ENCODE data around the gene STARD13.
"Not testable (repeated sequence)": the region's sequence is repeated elsewhere in the genome, so short reads cannot be mapped to it uniquely, and the experiment has no call there.

STARD13 gene

DNA sequence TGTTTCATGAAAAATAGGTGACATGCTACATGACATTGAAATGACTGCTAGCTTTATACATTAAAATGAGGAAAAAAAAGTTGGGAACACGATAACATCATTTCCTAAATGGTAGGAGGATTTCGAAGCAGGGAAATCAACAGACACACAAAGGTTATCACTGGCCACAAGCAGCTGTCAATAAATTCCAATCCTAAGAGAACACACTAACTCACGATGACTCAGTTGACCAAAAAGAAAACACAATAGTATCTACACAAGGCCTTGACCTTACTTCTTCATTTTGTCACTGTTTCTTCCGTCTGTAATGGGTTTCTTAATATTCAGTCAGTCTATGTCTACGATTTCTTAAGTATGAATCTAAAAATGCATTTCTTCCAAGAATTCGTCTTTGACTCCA, 36.5 kb downstream of the STARD13 start:
- Histone ChIP-seq H3K36me3 (ENCODE audit: control insufficient read depth, low read depth, low read length) (no peaks in the 10 kb centered on the region), H3K9ac (ENCODE audit: low read length) (no peak overlapping the region), H3K4me1 (ENCODE audit: control insufficient read depth, low read depth, low read length) (no peaks in the 10 kb centered on the region), H3K4me3 (ENCODE audit: low read length) (no peak overlapping the region), H3K27me3 (ENCODE audit: control insufficient read depth, insufficient read depth, low read length) (no peaks in the 10 kb centered on the region), H3K27ac (ENCODE audit: low read length) (no peak overlapping the region), H3K9me3 (ENCODE audit: control insufficient read depth, low read depth, low read length) (no peaks in the 10 kb centered on the region)

GRCh38 chr13:33245505-33246158, 39.9 kb downstream of the STARD13 start:
- no peaks in the 10 kb centered on the region for H3K4me1 ChIP-seq (ENCODE audit: control insufficient read depth, low read depth, low read length)
- no peak overlapping the region for H3K27ac ChIP-seq (ENCODE audit: low read length)
- H3K9me3 ChIP-seq (ENCODE audit: control insufficient read depth, low read depth, low read length) = no peaks in the 10 kb centered on the region
- H3K27me3 ChIP-seq (ENCODE audit: control insufficient read depth, insufficient read depth, low read length) = no peaks in the 10 kb centered on the region
- no peak overlapping the region for H3K4me3 ChIP-seq (ENCODE audit: low read length)
- H3K9ac ChIP-seq (ENCODE audit: low read length) = no peak overlapping the region
- no peaks in the 10 kb centered on the region for H3K36me3 ChIP-seq (ENCODE audit: control insufficient read depth, low read depth, low read length)

DNA sequence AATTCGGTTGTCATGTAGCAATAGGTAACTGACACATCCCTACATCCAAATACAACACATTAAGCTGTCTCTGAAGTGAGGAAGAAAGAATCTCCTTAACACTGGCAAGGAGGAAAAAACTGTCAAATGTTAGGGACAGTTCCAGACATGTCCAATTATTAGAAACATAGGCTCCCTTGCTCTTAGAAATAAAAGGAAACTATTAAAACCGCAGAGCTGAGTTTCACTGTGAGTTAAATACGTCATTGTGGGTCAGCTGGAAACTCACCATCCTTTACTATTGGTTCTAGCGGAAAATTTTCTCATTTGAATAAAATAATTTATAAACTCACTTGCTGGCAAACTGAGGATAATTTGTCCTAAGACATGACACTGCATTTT, 40.7 kb downstream of the STARD13 start:
- Histone ChIP-seq H3K27ac (ENCODE audit: low read length) (no peak overlapping the region), H3K4me3 (ENCODE audit: low read length) (no peak overlapping the region), H3K9ac (ENCODE audit: low read length) (no peak overlapping the region), H3K4me1 (ENCODE audit: control insufficient read depth, low read depth, low read length) (no peaks in the 10 kb centered on the region), H3K27me3 (ENCODE audit: control insufficient read depth, insufficient read depth, low read length) (no peaks in the 10 kb centered on the region), H3K36me3 (ENCODE audit: control insufficient read depth, low read depth, low read length) (no peaks in the 10 kb centered on the region), H3K9me3 (ENCODE audit: control insufficient read depth, low read depth, low read length) (no peaks in the 10 kb centered on the region)

- no peaks in the 10 kb centered on the region for H3K4me1 ChIP-seq (ENCODE audit: control insufficient read depth, low read depth, low read length)
- no peaks in the 10 kb centered on the region for H3K27me3 ChIP-seq (ENCODE audit: control insufficient read depth, insufficient read depth, low read length)
- no peaks in the 10 kb centered on the region for H3K36me3 ChIP-seq (ENCODE audit: control insufficient read depth, low read depth, low read length)
- H3K27ac ChIP-seq (ENCODE audit: low read length) = no peak overlapping the region
- H3K9me3 ChIP-seq (ENCODE audit: control insufficient read depth, low read depth, low read length) = no peaks in the 10 kb centered on the region
- no peak overlapping the region for H3K9ac ChIP-seq (ENCODE audit: low read length)
- H3K4me3 ChIP-seq (ENCODE audit: low read length) = no peak overlapping the region
Observed at GRCh38 chr13:33244210-33244906, 41.2 kb downstream of the STARD13 start.

DNA sequence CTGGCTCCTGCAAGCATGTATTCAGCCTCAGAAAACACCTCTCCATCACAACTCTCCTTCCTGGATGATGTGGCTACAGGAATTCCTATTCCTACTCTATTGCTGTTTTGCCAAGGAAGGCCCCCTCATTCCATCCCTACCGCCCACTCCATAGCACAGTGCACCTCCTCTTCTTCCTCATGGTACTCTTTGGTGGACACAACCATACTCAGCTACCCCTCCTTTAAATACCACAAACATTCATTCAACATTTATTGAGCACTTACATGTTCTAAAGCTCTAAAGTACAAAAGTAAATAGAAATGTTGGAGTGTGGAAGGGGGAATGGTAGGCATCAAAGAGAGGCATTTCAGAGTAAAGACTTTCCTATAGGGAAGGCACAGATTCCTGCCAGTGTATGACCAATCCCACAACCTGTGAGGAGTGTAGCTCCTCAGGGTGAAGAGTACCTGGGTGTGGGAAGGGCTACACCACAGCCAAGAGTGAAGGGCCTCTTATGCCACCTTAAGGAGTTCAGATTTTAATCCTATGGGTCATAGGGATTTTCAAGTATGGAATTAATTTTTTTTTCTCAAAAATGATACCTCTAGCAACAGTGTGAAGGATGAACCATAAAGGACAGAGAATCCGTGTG, 42.5 kb downstream of the STARD13 start:
- Histone ChIP-seq H3K4me3 (ENCODE audit: low read length) (no peak overlapping the region), H3K27ac (ENCODE audit: low read length) (no peak overlapping the region), H3K36me3 (ENCODE audit: control insufficient read depth, low read depth, low read length) (no peaks in the 10 kb centered on the region), H3K4me1 (ENCODE audit: control insufficient read depth, low read depth, low read length) (no peaks in the 10 kb centered on the region), H3K9me3 (ENCODE audit: control insufficient read depth, low read depth, low read length) (no peaks in the 10 kb centered on the region), H3K27me3 (ENCODE audit: control insufficient read depth, insufficient read depth, low read length) (no peaks in the 10 kb centered on the region), H3K9ac (ENCODE audit: low read length) (no peak overlapping the region)

GRCh38 chr13:33242372-33242771, 43.2 kb downstream of the STARD13 start:
- not testable (repeated sequence) for H3K9ac ChIP-seq (ENCODE audit: low read length); H3K4me3 ChIP-seq (ENCODE audit: low read length); H3K4me1 ChIP-seq (ENCODE audit: control insufficient read depth, low read depth, low read length); H3K36me3 ChIP-seq (ENCODE audit: control insufficient read depth, low read depth, low read length); H3K27me3 ChIP-seq (ENCODE audit: control insufficient read depth, insufficient read depth, low read length); H3K27ac ChIP-seq (ENCODE audit: low read length); H3K9me3 ChIP-seq (ENCODE audit: control insufficient read depth, low read depth, low read length)

DNA sequence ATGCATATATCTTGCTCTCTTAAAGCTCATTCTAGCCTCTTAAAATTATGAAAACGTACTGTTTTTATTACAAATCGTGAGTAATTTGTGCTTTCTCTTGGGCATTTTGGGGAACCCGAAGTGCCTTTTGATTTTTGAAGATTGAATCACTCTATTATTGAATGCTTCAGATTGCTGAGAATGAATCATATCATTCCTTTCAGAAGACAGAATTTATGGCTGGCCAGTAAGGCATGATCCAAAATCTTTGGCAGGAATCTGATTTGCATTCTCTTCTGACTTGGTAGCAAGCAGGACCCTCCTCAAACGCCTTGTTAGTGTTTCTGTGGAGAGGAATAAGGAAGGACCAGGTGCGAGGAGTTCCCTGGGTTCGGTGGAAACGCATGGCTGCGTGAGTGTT, 49.5 kb downstream of the STARD13 start:
- Histone ChIP-seq H3K9me3 (ENCODE audit: control insufficient read depth, low read depth, low read length) (no peaks in the 10 kb centered on the region), H3K4me1 (ENCODE audit: control insufficient read depth, low read depth, low read length) (no peaks in the 10 kb centered on the region), H3K36me3 (ENCODE audit: control insufficient read depth, low read depth, low read length) (no peaks in the 10 kb centered on the region), H3K9ac (ENCODE audit: low read length) (no peak overlapping the region), H3K4me3 (ENCODE audit: low read length) (no peak overlapping the region), H3K27me3 (ENCODE audit: control insufficient read depth, insufficient read depth, low read length) (no peaks in the 10 kb centered on the region), H3K27ac (ENCODE audit: low read length) (no peak overlapping the region)

DNA sequence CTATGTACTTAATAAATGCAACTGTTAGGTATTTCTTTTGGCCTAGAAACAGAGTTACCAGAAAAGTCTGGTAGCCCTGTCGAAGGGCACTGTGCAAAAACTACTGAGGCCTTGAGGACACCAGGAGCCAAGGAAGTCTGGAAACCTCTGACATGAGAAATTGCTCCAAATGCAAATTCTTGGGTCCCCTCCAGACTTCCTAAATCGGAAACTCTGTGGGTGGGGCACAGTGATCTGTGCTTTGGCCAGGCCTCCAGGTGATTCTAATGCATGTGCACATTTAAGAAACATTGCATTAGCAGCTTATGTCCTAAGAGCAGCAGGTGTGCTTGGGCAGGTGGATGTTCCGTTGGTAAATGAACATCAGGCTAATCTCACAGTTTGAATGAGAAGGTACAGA, 50.0 kb downstream of the STARD13 start:
- no peak overlapping the region for H3K9ac ChIP-seq (ENCODE audit: low read length)
- no peak overlapping the region for H3K4me3 ChIP-seq (ENCODE audit: low read length)
- no peak overlapping the region for H3K27ac ChIP-seq (ENCODE audit: low read length)

DNA sequence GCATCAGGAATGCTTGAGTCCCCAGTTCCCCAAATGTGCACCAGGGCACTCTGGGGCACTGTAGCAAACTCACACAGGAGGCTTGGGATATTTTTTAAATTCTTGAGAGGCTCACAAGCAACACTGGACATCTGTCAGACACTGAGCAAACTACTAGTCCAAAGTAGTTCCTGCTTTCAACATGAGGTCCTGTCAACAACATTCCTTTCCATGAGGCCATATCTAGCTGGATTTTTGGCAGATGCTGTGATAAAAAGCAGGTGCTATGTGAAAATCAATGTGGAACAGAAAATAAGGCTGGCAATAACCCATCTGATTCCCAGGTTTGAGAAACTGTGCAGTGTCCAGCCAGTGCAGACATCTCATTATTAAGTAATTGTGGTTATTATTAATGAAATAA, 50.5 kb downstream of the STARD13 start:
- no peaks in the 10 kb centered on the region for H3K27me3 ChIP-seq (ENCODE audit: control insufficient read depth, insufficient read depth, low read length)
- no peaks in the 10 kb centered on the region for H3K36me3 ChIP-seq (ENCODE audit: control insufficient read depth, low read depth, low read length)
- H3K4me3 ChIP-seq (ENCODE audit: low read length) = no peak overlapping the region
- no peak overlapping the region for H3K9ac ChIP-seq (ENCODE audit: low read length)
- no peaks in the 10 kb centered on the region for H3K4me1 ChIP-seq (ENCODE audit: control insufficient read depth, low read depth, low read length)
- no peak overlapping the region for H3K27ac ChIP-seq (ENCODE audit: low read length)
- H3K9me3 ChIP-seq (ENCODE audit: control insufficient read depth, low read depth, low read length) = no peaks in the 10 kb centered on the region

More for the DNA sequence above, 50.0 kb downstream of the STARD13 start:
- Histone ChIP-seq H3K4me1 (ENCODE audit: control insufficient read depth, low read depth, low read length) (no peaks in the 10 kb centered on the region), H3K36me3 (ENCODE audit: control insufficient read depth, low read depth, low read length) (no peaks in the 10 kb centered on the region), H3K27me3 (ENCODE audit: control insufficient read depth, insufficient read depth, low read length) (no peaks in the 10 kb centered on the region), H3K9me3 (ENCODE audit: control insufficient read depth, low read depth, low read length) (no peaks in the 10 kb centered on the region)

DNA sequence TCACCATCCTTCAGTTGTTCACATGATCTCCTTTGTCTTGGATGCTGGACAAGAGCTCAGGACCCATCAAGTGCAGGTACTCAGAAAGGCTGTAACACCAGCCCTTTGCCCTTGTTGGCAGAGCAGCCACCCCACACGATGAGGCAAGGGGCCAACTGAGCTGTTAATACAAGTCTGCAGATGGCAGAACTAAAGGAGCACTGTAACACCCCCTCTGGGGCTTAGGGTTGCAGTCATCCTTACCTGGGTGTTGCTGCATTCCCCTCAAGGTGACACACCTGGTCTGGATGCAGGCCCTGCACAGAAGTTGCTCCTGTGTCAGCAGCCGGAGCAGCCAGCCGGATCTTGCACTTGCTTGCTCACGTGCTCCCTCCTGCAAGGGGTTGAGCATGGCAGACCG, 52.0 kb downstream of the STARD13 start:
- Histone ChIP-seq H3K27ac (ENCODE audit: low read length) (no peak overlapping the region), H3K4me1 (ENCODE audit: control insufficient read depth, low read depth, low read length) (peaks cover 12% of the 10 kb centered on the region)

GRCh38 chr13:33232883-33233282, 52.7 kb downstream of the STARD13 start:
- Histone ChIP-seq H3K36me3 (ENCODE audit: control insufficient read depth, low read depth, low read length) (no peaks in the 10 kb centered on the region), H3K27me3 (ENCODE audit: control insufficient read depth, insufficient read depth, low read length) (no peaks in the 10 kb centered on the region), H3K4me1 (ENCODE audit: control insufficient read depth, low read depth, low read length) (peaks cover 13% of the 10 kb centered on the region), H3K27ac (ENCODE audit: low read length) (no peak overlapping the region), H3K9me3 (ENCODE audit: control insufficient read depth, low read depth, low read length) (no peaks in the 10 kb centered on the region), H3K9ac (ENCODE audit: low read length) (no peak overlapping the region), H3K4me3 (ENCODE audit: low read length) (no peak overlapping the region)

More for the DNA sequence above, 52.0 kb downstream of the STARD13 start:
- Histone ChIP-seq H3K36me3 (ENCODE audit: control insufficient read depth, low read depth, low read length) (no peaks in the 10 kb centered on the region), H3K27me3 (ENCODE audit: control insufficient read depth, insufficient read depth, low read length) (no peaks in the 10 kb centered on the region), H3K4me3 (ENCODE audit: low read length) (no peak overlapping the region), H3K9me3 (ENCODE audit: control insufficient read depth, low read depth, low read length) (no peaks in the 10 kb centered on the region), H3K9ac (ENCODE audit: low read length) (no peak overlapping the region)

- no peaks in the 10 kb centered on the region for H3K27me3 ChIP-seq (ENCODE audit: control insufficient read depth, insufficient read depth, low read length)
- peaks cover 13% of the 10 kb centered on the region for H3K4me1 ChIP-seq (ENCODE audit: control insufficient read depth, low read depth, low read length)
- no peaks in the 10 kb centered on the region for H3K9me3 ChIP-seq (ENCODE audit: control insufficient read depth, low read depth, low read length)
- no peaks in the 10 kb centered on the region for H3K36me3 ChIP-seq (ENCODE audit: control insufficient read depth, low read depth, low read length)
- H3K27ac ChIP-seq (ENCODE audit: low read length) = no peak overlapping the region
- H3K4me3 ChIP-seq (ENCODE audit: low read length) = no peak overlapping the region
- H3K9ac ChIP-seq (ENCODE audit: low read length) = no peak overlapping the region
Observed at GRCh38 chr13:33231339-33231738, 54.2 kb downstream of the STARD13 start.

Data from iPS-18a (cell line).